NT2/D1 (cell line): Measurements from ENCODE around the gene PPFIBP1.

ENCODE experiments used
- DNase-seq: peaks from one replicate; pipeline ENCODE4 v3.0.0-alpha.2; 2011; ENCODE audit warnings: low read depth, low spot score
- H3K27me3 ChIP-seq: 2 replicates; pipeline ENCODE4 v1.6.0; 2011; ENCODE audit warnings: mild to moderate bottlenecking; ENCODE audit not compliant: insufficient read length, insufficient read depth
- H3K36me3 ChIP-seq: 2 replicates; pipeline ENCODE4 v1.6.1; 2011; ENCODE audit warnings: mild to moderate bottlenecking, low read length, mixed read lengths; ENCODE audit not compliant: insufficient read depth, insufficient read length
- H3K4me1 ChIP-seq: 2 replicates; pipeline ENCODE4 v1.5.1; 2011; ENCODE audit not compliant: insufficient read depth, insufficient read length
- H3K4me3 ChIP-seq: 2 replicates; pipeline ENCODE4 v1.5.1; 2011; ENCODE audit warnings: low read depth; ENCODE audit not compliant: insufficient read length
- H3K9ac ChIP-seq: 2 replicates; pipeline ENCODE4 v1.6.0; 2011; ENCODE audit warnings: low read depth; ENCODE audit not compliant: insufficient read length
- H3K9me3 ChIP-seq: 2 replicates; pipeline ENCODE4 v1.5.1; 2011; ENCODE audit warnings: mild to moderate bottlenecking, low read length; ENCODE audit not compliant: insufficient read depth
- SUZ12 ChIP-seq: IDR thresholded peaks from 2 replicates; pipeline ENCODE4 v1.6.1; 2011; ENCODE audit not compliant: insufficient read length, insufficient read depth; ENCODE audit errors: extremely low read depth
- YY1 ChIP-seq: IDR thresholded peaks from 2 replicates; pipeline ENCODE4 v1.6.1; 2011; ENCODE audit not compliant: insufficient read length, insufficient read depth
- ZNF274 ChIP-seq: IDR thresholded peaks from 2 replicates; pipeline ENCODE4 v1.6.1; 2011; ENCODE audit warnings: mild to moderate bottlenecking, low read depth, low read length

PPFIBP1 gene

DNA sequence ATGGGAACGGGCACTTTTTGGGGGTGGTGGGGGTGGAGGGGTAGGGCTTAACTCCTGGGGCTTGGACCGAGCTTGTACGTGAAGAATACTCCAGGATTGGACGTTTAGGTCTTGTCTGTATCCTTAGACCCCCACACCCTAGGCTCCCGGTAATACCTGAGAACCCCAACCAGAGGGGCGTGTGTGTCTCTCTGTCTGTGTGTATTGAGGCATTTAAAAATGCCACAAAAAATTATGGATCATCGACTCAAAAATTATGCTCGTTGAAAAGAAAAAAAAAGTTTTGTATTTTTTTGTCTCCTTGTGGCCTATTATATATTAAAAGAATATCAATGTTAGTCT lies 459 bp downstream of the PPFIBP1 start:
- Histone ChIP-seq H3K27me3 (no peaks in the 10 kb centered on the region), H3K4me3 (peak overlapping the region; percentile 86), H3K4me1 (peaks cover 4% of the 10 kb centered on the region), H3K9ac (peak overlapping the region; percentile 89), H3K9me3 (no peaks in the 10 kb centered on the region), H3K36me3 (peaks cover 12% of the 10 kb centered on the region)
- TF ChIP-seq YY1 (no peak), ZNF274 (no peak), SUZ12 (no peak)
- DNase-seq, result no peak

GRCh38 chr12:27524839-27525753 lies 1.1 kb downstream of the PPFIBP1 start:
- H3K9ac ChIP-seq, result peak overlapping the region; percentile 89
- no peaks in the 10 kb centered on the region for H3K9me3 ChIP-seq
- H3K4me1 ChIP-seq, result peaks cover 4% of the 10 kb centered on the region
- DNase-seq, result peak; percentile 86
- H3K4me3 ChIP-seq, result peak overlapping the region; percentile 86
- no peaks in the 10 kb centered on the region for H3K27me3 ChIP-seq
- TF ChIP-seq YY1, result no peak
- TF ChIP-seq SUZ12, result no peak
- TF ChIP-seq ZNF274, result no peak
- peaks cover 12% of the 10 kb centered on the region for H3K36me3 ChIP-seq

- H3K27me3 ChIP-seq, result no peaks in the 10 kb centered on the region
- TF ChIP-seq YY1 (no peak), SUZ12 (no peak), ZNF274 (no peak)
- peaks cover 12% of the 10 kb centered on the region for H3K36me3 ChIP-seq
- no peaks in the 10 kb centered on the region for H3K9me3 ChIP-seq
- H3K9ac ChIP-seq, result no peak overlapping the region
- no peaks in the 10 kb centered on the region for H3K4me1 ChIP-seq
- no peak for DNase-seq
- H3K4me3 ChIP-seq, result no peak overlapping the region
Measured at GRCh38 chr12:27527512-27527911, 3.5 kb downstream of the PPFIBP1 start.

GRCh38 chr12:27528788-27529187 lies 4.8 kb downstream of the PPFIBP1 start:
- Histone ChIP-seq H3K36me3 (peaks cover 12% of the 10 kb centered on the region), H3K27me3 (no peaks in the 10 kb centered on the region), H3K4me1 (no peaks in the 10 kb centered on the region), H3K9ac (no peak overlapping the region), H3K9me3 (no peaks in the 10 kb centered on the region), H3K4me3 (no peak overlapping the region)
- no peak for DNase-seq
- TF ChIP-seq ZNF274 (no peak), YY1 (no peak), SUZ12 (no peak)

DNA sequence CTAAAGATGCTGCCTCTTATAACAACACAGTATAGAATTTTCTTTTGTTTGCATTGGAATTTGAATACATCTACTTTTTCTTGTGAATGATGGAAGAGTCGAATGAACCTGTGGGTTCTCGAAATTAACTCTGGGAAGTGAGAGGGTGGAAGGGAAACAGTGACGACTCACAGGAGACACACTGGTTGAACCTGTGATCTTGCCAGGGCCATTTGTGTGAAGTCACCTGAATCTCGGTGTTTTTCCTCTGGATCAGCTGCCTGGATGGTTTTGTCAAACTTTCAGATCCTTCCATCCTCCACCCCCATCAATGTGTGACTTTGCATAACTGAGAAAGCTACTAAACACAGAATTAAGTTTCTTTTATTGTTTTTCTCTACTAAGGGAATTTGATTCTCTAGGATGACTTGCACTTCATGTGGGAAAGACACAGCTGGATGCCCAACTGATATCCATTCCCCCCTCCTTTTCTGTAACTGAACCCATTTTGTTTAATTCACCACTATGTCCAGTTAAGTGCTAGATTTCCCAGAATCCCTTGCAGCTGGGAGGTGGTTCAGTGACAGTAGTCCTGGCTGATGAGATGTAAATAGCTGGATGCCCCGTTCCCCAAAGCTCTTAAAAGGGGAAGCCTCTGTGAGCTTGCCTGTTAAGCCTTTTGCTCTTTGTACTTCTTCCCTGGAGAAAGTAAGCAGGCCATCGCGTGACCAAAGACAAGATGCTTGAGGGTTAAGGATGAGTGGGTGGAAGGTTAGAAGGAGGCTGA lies 6.3 kb downstream of the PPFIBP1 start:
- Histone ChIP-seq H3K36me3 (peaks cover 13% of the 10 kb centered on the region), H3K9me3 (no peaks in the 10 kb centered on the region), H3K4me1 (no peaks in the 10 kb centered on the region), H3K27me3 (no peaks in the 10 kb centered on the region), H3K4me3 (no peak overlapping the region), H3K9ac (no peak overlapping the region)
- DNase-seq, result no peak
- TF ChIP-seq ZNF274, result no peak

GRCh38 chr12:27531896-27532295 lies 7.9 kb downstream of the PPFIBP1 start:
- H3K4me1 ChIP-seq, result no peaks in the 10 kb centered on the region
- H3K36me3 ChIP-seq, result peaks cover 26% of the 10 kb centered on the region
- no peak for TF ChIP-seq SUZ12
- TF ChIP-seq ZNF274, result no peak
- TF ChIP-seq YY1, result no peak
- no peak overlapping the region for H3K9ac ChIP-seq
- DNase-seq, result no peak
- H3K4me3 ChIP-seq, result no peak overlapping the region
- H3K27me3 ChIP-seq, result no peaks in the 10 kb centered on the region
- no peaks in the 10 kb centered on the region; the same call in 1 of the 2 replicates for H3K9me3 ChIP-seq

- DNase-seq, result no peak
- TF ChIP-seq SUZ12 (no peak), YY1 (no peak), ZNF274 (no peak)
- Histone ChIP-seq H3K9me3 (no peaks in the 10 kb centered on the region; the same call in 1 of the 2 replicates), H3K4me3 (no peak overlapping the region), H3K4me1 (no peaks in the 10 kb centered on the region), H3K36me3 (peaks cover 17% of the 10 kb centered on the region), H3K9ac (no peak overlapping the region), H3K27me3 (no peaks in the 10 kb centered on the region)
Measured at GRCh38 chr12:27534060-27534764, 10.2 kb downstream of the PPFIBP1 start.
